Endothelial cell of hepatic sinusoid (primary cell): ENCODE data around the gene GSTCD.
"Not testable (repeated sequence)": the region's sequence is repeated elsewhere in the genome, so short reads cannot be mapped to it uniquely, and the experiment has no call there.

Source experiments
- in situ Hi-C: cut with HindIII; loops from 2 replicates; pipeline ENCODE4 v1.10.0; 2017; ENCODE audit warnings: low sequenced_read_pairs

Gene GSTCD

GRCh38 chr4:105797225-105797624 lies 88.6 kb downstream of the GSTCD start:
- in situ Hi-C loops: no loop called here

GRCh38 chr4:105805501-105806120 lies 97.0 kb downstream of the GSTCD start:
- in situ Hi-C loops: no loop called here

DNA sequence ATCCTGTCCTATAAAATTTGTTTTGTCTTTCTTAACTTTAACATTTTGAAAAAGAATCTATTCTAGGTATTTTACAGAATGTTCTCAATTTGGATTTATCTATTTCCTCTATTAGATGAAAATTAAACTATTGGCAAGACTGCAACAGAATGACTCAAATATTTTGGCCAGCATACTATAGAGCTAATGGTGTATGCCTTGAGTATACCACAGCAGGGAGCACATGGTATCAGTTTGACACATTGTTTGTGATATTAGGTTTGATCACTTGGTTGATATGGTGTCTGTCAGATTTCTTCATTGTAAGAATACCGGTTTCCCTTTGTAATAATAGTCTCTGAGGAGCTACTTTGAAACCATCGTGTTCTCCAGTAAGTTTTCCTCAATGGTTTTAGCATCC lies 98.9 kb downstream of the GSTCD start:
- in situ Hi-C loops: no loop called here

GRCh38 chr4:105808030-105808749 lies 99.6 kb downstream of the GSTCD start:
- in situ Hi-C loops: no loop called here

DNA sequence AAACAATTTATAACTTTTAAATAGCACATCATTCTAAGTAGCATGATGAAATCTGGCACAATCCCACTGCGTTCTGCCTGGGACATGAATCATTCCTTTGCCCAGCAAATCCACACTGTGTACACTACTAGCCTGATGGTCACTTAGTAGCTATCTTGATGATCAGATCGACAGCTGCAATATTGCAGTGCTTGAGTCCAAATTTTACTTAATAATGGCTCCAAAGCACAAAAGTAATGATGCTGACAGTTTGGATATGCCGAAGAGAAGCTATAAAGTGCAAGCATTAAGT lies 100.1 kb downstream of the GSTCD start:
- in situ Hi-C loops: no loop called here

DNA sequence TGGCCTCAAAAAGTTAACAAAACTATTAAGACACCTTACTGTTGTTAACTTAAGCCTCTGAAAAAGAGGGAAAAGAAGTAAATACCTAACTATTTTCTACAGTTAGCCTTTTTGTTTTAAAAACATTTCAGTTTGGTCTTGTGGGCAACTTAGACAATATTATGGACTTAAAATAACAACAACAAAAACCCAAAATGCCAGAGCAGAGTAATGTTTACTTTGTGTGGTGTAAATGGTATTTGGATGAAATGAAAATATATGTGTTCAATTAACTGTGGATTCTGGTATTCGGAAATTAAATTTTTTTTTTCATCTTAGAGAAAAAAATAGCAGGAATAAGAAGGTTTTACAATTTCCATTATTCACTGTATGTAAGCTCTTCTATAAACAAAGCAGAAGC lies 107.1 kb downstream of the GSTCD start:
- in situ Hi-C loops: no loop called here

DNA sequence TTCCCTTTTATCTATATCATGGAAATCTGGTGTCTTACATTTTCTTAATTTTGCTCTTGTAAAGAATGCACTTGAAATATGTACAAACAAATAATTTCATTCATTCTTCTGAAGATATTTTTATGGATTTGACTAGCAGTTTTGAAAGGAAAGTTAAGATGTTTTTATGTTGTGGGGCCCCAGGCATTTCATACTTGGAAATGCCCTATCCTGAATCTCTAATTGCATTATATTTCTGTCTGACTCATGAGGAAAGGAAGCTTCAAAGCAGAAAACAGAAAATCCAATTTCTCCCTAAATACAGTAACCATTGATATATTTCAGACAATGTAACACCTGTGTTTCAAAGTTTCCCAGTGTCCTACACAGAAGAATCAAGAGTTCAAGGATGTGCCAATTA lies 113.5 kb downstream of the GSTCD start:
- in situ Hi-C loops: no loop called here

GRCh38 chr4:105828074-105828473 lies 119.5 kb downstream of the GSTCD start:
- in situ Hi-C loops: no loop called here

DNA sequence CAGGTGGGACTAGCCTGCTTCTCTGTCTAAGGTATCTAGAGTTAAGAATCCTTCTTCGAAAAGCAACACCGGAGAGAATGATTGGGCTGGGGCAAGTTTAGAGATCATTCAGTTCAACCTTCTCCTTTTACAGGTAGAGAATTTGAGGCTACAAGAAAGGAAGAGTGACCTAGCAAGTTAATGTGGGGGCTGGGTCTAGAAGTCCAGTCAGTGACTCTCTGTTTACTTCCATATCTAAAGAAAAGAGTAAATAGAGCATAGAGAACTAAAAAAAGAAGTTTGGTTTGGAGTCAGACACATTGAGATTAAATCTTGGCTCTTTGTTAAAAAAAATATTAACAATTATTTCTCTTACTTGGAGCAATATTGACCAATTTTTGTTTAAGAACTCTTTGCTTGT lies 122.6 kb downstream of the GSTCD start:
- in situ Hi-C loops: no loop called here

DNA sequence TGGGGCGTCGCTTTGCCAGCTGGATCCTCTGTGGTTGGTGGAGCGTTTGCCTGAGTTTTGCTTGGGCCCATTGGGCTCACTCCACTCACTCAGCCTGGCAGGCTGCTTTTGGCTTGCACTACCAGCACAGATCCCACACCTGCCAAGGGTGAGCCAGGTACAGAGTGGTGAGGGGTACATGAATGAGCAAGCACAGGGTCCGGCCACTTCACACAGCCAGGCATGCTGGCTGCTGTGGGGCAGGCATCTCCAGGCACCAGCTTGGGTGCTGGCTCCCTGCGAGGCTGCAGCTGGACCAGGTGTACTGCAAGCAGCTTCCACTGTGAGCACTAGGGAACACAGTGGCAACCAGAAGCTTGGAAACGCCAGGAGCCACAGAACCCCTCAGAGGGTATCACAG lies 126.6 kb downstream of the GSTCD start:
- in situ Hi-C loops: no loop called here

DNA sequence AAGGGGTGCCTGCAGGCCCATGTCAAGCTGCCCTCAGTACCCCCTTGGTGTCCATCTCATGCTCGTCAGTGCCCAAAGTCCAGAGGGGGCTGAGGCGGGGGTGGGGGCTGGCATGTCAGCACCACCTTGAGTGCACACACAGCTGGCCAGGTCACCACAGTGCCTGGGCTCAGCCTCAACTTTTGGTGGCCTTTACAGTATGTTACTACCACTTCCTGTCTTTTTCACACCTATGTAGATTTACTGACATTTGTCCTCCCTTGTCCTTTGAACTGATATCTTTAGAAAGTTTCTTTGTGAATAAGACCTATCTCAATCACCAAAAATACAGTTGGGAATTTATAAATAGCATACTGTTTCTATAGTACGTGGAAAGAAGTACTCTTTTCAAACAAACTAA lies 128.0 kb downstream of the GSTCD start:
- in situ Hi-C loops: no loop called here

GRCh38 chr4:105837037-105837436 lies 128.5 kb downstream of the GSTCD start:
- in situ Hi-C loops: no loop called here

GRCh38 chr4:105838082-105838481 lies 129.5 kb downstream of the GSTCD start:
- in situ Hi-C loops: no loop called here

GRCh38 chr4:105840426-105841174 lies 132.0 kb downstream of the GSTCD start:
- in situ Hi-C loops: no loop called here

GRCh38 chr4:105843941-105844340 lies 135.4 kb downstream of the GSTCD start:
- in situ Hi-C loops: no loop called here

GRCh38 chr4:105845559-105845958 lies 137.0 kb downstream of the GSTCD start:
- in situ Hi-C loops: no loop called here

DNA sequence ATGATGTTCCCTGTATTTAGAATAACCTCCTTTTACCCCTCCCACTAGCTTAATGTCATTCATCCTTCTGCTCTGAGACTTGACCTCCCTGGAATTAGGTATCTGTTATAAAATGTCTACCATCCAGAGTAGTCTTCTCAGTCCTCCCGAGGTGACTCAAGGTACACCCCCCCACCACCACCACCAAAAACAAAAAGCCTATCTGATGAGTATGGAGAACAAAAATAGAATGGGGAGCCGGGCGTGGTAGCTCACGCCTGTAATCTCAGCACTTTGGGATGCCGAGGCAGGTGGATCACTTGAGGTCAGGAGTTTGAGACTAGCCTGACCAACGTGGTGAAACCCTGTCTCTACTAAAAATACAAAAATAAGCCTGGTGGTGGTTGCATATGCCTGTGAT lies 139.8 kb downstream of the GSTCD start:
- in situ Hi-C loops: not testable (repeated sequence)

DNA sequence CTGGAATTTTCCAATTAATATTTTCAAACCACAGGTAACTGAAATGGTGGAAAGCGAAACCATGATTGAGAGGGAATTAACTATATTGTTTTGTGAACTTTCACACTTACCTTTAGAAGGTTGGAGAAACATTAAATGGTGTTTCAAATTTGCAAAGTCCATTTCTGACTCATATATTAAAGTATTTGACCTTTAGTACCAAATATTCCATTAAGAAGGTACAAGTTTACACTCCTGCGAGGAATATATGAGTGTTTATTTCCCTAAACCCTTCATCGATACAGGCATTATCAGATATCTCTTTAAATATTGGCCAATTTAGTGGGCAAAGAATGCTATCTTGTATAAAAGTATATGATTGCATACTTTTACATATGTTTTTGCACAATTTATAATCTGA lies 142.6 kb downstream of the GSTCD start:
- in situ Hi-C loops: no loop called here

DNA sequence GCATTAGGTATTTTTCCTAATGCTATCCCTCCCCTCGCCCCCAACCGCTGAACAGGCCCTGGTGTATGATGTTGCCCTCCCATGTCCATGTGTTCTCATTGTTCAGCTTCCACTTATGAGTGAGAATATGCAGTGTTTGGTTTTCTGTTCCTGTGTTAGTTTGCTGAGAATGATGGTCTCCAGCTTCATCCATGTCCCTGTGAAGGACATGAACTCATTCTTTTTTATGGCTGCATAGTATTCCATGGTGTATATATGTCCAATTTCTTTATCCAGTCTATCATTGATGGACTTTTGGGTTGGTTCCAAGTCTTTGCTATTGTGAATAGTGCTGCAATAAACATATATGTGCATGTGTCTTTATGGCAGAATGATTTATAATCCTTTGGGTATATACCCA lies 143.6 kb downstream of the GSTCD start:
- in situ Hi-C loops: not testable (repeated sequence)

DNA sequence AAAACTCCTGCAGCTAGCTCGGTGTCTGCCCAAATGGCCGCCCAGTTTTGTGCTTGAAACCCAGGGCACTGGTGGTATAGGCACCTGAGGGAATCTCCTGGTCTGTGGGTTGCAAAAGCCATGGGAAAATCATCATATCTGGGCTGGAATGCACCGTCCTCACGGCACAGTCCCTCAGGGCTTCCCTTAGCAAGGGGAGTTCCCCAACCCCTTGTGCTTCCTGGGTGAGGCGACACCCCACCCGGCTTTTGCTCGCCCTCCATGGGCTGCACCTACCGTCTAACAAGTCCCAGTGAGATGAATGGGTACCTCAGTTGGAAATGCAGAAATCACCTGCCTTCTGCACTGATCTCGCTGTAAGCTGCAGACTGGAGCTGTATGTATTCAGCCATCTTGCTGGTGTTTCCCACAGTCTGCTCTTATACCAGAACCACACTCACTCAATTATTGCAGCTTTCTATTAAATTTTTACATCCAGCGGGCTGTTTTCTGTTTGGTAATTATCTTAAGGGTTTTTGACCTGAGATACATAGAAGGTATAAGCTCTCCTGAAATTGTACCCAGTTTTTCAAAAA lies 150.0 kb downstream of the GSTCD start:
- in situ Hi-C loops: no loop called here

- in situ Hi-C loops: no loop called here
These were observed 150.6 kb downstream of the GSTCD start for GRCh38 chr4:105859233-105859632.

DNA sequence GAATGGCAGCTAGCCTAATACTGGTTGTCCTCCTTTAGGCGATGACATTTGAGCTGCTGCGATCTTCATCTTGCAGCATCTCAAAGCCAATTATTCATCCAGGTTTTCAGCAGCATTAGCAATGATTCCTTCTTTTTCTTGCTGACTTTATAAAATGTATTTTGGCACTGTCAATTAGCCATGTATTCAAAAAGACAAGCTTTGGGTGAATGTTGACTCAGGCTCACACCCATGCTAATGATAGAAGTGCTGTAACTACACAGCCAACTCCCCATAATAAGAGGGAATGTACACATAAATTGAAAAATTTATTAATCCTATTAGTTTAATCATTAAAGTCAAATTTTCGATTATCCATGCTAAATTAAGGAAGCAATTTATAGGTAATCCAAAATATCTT lies 162.4 kb downstream of the GSTCD start:
- in situ Hi-C loops: no loop called here
